NCI-H748 treated with DMSO at 0.1 percent for 48 hours (cell line): ENCODE measurements around the gene NUP214.
"Not testable (repeated sequence)": the region's sequence is repeated elsewhere in the genome, so short reads cannot be mapped to it uniquely, and the experiment has no call there.

Experiments
- DNase-seq: peaks from one replicate; lab custom pipeline; 2025; lab: John Stamatoyannopoulos, UW

NUP214 gene

DNA sequence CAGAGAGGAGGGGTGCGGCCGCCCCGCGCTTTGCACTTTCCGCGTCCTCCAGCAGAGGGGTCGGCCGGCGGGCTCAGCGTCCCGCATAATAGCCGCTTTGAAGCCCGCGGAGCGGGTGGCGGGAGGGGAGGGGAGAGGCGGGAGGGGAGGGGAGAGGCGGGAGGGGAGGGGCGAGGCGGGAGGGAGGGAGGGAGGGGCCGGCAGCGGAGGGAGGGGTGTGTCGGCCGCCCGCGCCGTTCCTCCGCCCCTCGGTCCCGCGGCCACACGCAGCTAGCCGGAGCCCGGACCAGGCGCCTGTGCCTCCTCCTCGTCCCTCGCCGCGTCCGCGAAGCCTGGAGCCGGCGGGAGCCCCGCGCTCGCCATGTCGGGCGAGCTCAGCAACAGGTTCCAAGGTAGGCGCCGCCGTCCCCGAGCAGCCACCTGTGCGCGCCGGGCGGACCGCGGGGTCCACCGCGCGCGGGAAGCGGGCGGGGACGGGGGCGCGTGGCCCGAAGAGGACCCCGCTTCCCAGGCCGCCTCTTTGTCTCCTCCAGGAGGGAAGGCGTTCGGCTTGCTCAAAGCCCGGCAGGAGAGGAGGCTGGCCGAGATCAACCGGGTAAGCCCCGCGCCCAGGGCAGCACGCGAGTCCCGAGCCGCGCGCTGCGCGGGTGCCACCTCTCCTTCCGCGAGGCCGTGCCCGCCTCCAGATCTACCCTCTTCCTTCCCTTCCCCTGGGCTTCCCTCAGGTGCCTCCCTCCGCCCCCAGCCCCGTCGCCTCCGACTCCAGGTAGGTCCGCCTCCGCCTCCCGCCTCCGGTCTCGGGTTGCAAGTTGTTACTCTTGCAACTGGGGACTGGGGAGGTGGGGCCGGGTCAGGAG, 28.9 kb upstream of the NUP214 start, which contains the start of gene AIF1L:
AIF1L (plus strand) TSS at position 263 of the 857 bp plus-strand sequence; CDS start at position 362, 99 bp downstream.
- DNase-seq, result peak; percentile 37

DNA sequence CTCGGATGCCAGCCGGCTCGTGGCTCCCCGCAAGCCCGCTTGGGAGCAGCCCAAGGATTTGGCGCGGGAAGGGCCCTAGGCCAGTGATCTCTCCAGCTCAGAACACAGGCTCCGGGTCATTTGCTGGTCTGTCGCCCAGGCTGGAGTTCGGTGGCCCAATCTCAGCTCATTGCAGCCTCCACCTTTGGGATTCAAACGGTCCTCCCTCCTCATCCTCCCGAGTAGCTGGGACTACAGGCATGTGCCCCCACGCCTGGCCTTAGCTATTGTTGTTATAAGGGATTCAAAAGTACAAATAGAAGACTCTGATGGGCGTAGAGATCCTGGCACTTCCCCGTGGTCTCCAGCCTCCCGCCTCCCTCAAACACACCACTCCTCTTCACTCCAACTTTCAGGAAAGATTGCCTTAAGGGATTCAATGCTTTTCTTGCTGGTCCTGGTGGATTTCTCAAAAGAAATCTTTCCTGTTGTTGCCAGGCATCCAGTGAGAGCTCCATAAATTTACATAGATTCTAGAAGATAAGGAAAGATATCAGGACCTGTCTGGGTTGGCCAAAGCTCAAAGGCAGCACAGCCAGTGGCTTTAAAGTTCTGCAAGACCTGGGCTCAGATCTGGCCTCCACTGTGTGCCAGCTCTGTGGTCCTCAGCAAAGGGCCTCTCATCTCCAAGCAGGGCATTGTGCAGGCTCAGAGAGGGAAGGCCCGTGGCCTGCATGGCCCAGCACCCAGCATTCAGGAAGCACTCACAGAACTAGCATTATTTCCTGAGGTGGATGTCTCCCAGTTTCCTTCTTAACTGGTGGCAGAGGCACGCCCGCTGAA, 28.0 kb upstream of the NUP214 start:
- DNase-seq, result no peak

DNA sequence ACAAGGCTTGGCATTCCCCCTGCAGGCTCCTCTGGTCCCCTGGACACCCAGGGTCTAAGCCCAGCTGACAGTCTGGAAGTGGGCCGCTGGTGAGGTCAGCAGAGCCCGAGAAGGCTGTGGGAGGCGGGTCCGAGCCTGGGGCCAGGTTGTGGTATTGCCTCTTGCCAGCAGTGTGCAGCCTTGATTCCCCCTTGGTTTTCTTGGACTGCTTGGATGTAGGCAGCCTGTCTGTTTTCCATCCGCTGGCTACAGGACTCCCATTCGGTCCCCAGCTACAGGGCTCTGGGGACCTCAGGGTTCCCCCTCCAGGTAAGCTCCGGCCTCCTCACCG, 27.5 kb upstream of the NUP214 start:
- no peak for DNase-seq

- DNase-seq, result no peak
Observed at GRCh38 chr9:131098391-131099101, 26.8 kb upstream of the NUP214 start.

DNA sequence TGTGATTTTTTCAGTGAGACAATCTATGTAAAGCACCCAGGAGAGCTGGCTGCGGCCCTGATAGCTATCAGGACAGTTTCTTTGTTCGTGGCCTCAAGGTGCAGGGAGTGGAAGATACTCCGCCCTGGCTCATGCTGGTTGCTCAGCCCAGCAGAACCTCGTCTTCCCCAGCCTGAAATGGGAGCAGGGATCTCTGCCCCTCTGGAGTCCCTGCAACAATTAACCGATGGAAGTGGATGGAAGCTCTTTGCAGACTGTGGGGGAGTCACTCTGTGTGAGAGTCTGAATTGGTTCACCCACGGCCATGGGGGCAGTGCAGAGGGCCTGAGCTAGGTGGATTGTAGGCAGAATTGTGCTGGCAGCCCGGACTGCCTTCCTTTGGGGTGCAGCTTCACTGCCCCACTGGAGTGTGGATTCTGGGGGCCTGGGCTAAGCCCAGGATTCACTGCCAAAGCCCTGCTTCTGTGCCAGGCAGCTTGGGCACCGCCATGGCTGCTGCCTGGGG, 26.2 kb upstream of the NUP214 start:
- no peak for DNase-seq

- not testable (repeated sequence) for DNase-seq
Observed at GRCh38 chr9:131099845-131100244, 25.5 kb upstream of the NUP214 start.

GRCh38 chr9:131100445-131100844, 24.9 kb upstream of the NUP214 start:
- no peak for DNase-seq

- DNase-seq, result no peak
Observed at GRCh38 chr9:131101207-131101964, 24.0 kb upstream of the NUP214 start.

GRCh38 chr9:131103024-131103423, 22.4 kb upstream of the NUP214 start:
- DNase-seq, result no peak

GRCh38 chr9:131103535-131103934, 21.9 kb upstream of the NUP214 start:
- DNase-seq, result no peak

GRCh38 chr9:131104016-131104740, 21.2 kb upstream of the NUP214 start:
- no peak for DNase-seq

- no peak for DNase-seq
Observed at GRCh38 chr9:131105952-131106351, 19.4 kb upstream of the NUP214 start.

DNA sequence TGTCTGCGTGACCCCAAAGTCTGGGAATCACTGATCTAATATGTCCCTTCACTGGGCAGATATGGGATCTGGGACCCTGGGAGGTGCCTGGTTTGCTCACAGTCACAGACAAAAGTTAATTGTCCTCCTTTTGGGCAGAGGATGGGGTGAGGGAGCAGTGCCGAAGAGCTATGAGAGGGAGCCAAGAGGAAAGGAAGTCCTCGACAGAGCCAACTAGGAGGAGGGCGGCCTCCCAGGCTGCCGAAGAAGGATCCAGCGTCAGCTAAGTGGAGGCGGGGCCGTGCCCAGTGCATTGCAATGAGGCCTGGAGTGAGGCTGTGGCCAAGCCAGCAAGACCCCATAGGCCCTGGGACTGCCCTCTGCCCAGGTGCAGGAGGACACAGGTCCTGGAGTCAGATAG, 17.6 kb upstream of the NUP214 start:
- no peak for DNase-seq

DNA sequence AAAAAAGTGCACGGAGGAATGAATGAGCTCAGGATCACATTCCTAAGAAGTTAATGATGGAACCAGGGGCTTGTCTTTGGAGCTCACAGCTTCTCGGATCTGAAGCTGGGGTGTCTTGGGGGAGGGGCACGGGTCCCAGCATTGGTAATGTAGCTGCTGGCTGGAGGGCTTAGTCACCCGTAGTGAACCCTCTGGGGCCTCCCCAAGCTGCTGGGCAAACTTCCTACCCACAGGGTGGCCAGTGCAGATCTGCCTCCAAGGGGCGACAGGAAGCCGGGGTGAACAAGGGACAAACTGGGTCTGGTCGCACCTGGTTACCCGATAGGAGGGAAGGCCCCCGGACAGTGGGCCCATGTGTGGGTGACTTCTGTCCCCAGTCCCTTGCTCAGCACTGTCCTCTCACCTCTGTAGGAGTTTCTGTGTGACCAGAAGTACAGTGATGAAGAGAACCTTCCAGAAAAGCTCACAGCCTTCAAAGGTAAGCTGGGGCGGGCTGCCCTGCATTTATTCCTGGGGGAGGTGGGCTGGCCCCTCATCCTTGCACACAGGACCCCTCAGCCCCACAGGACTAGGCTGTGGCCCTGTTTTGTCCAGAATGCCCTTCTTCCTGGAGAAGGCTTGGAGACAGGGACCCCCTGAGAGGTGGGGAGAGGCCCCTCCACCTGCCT, 14.1 kb upstream of the NUP214 start:
- no peak for DNase-seq

DNA sequence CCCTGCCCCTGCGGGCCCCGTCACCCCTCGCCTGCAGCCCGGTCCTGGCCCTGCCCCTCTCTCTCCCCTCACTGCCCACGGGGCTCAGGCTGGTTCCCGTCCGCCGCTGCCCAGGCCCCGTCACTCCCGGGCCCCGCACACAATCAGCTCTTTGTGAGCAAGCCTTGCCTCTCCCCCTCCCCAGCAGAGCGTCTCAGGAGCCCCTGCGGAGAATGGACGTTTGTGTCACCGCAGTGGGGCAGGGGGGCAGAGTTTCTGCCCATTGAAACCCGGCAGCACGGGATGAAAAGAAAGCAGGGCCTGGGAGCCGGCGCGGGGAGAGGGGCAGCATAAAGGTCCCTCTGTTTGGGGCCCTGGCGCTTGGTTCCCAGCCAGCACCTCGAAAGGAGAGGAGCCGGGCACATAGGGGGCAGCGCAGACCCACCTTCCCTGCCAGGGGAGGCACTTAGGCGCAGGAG, 13.5 kb upstream of the NUP214 start:
- DNase-seq, result no peak

DNA sequence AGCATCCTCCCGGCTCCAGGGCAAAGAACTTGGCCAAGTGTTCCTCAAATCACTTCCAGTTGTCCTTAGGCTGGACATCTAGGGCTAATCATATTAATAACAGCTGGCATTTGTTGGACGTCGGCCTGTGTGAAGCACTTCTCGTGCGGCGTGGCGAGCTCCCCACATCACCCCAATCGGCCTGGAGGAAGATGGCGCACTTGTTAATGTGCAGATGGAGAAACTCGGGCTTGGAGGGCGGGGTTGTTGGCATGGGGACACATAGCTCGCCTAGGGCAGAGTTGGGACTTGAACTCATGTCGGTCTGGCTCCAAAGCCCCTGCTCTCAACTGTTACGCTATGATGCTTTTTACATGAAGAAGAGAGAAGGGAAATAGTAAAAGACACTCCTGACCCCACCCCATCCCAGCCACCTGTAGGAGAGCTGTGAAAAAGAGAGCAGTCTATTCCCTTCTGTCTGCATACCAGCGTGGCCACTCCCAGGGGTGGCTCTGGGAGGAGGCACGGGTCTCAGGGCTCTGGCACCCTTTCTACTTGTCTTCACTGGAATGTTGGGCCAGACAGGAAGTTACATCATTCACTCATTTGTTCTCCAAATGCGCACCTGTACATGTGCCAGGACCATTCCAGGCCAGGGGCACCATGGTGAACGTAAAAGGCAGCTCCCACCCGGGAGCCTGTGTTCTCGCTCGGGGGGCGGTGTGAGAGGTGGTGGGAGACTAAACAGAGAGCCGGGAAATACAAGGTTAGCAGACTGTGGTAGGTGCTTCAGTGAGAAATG, 12.8 kb upstream of the NUP214 start:
- no peak for DNase-seq

- DNase-seq, result no peak
Observed at GRCh38 chr9:131113655-131114054, 11.7 kb upstream of the NUP214 start.

GRCh38 chr9:131114084-131114535, 11.3 kb upstream of the NUP214 start:
- no peak for DNase-seq

DNA sequence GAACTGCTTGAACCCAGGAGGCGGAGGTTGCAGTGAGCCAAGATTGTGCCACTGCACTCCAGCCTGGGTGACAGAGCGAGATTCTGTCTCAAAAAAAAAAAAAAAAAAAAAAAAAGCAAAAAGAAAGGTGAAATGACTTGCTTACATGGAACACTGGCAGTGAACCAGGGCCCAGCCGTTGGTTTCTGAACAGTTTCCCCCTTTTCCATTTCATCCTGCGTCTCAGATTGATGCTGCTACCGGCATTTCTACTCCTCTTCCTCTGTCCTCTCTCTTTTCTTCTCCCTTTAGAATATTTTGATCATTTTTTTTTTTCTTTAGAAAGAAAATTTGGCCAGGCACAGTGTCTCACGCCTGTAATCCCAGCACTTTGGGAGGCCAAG, 10.0 kb upstream of the NUP214 start:
- not testable (repeated sequence) for DNase-seq
